Panc1 (cell line): ENCODE data around the gene OFD1.

Experiments used
- POLR2AphosphoS5 ChIP-seq: IDR thresholded peaks from 2 replicates; pipeline ENCODE4 v1.6.1; 2012; ENCODE audit warnings: mild to moderate bottlenecking, low read depth, low read length, moderate library complexity
- SIN3A ChIP-seq: IDR thresholded peaks from 2 replicates; pipeline ENCODE4 v1.6.1; 2012; ENCODE audit warnings: low read depth, mild to moderate bottlenecking, low read length, moderate library complexity, borderline replicate concordance; ENCODE audit not compliant: insufficient read depth
- TF ChIP-seq, protein P1 (sequence below): fragments of 450-650 bp; IDR thresholded peaks from 2 replicates; pipeline ENCODE4 v1.5.1; 2017; ENCODE audit warnings: mild to moderate bottlenecking
- TF ChIP-seq, protein P2 (sequence below), 2 experiments: IDR thresholded peaks; 2 replicates each; pipeline ENCODE4 v1.6.1; 2011 to 2012; ENCODE audit warnings: low read depth in 2 of 2, control low read depth in 1 of 2, low read length in 1 of 2, mild to moderate bottlenecking in 1 of 2, moderate library complexity in 1 of 2; ENCODE audit not compliant: insufficient read depth in 1 of 2

DNA sequence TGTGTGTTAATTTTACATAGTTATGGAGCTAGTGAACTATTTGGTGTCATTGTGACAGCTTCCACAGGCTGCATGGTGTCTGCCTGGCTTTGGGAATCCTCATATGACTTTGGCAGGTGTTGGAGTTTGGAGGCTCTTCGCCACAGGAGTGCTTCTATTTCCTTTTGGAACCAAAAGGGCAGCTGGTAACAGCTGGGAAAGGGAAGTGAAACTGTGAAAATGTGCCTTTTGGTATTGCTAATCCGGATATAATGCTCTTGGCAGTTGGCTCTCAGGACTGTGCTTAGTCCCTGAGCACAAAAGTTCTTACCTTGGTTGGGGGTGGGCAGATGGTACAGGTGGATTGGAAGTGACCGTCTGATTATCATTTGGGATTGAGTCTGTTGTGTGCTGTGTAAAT, 18.1 kb downstream of the OFD1 start:
- TF ChIP-seq, protein P1, sequence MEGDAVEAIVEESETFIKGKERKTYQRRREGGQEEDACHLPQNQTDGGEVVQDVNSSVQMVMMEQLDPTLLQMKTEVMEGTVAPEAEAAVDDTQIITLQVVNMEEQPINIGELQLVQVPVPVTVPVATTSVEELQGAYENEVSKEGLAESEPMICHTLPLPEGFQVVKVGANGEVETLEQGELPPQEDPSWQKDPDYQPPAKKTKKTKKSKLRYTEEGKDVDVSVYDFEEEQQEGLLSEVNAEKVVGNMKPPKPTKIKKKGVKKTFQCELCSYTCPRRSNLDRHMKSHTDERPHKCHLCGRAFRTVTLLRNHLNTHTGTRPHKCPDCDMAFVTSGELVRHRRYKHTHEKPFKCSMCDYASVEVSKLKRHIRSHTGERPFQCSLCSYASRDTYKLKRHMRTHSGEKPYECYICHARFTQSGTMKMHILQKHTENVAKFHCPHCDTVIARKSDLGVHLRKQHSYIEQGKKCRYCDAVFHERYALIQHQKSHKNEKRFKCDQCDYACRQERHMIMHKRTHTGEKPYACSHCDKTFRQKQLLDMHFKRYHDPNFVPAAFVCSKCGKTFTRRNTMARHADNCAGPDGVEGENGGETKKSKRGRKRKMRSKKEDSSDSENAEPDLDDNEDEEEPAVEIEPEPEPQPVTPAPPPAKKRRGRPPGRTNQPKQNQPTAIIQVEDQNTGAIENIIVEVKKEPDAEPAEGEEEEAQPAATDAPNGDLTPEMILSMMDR, result no peak
- TF ChIP-seq POLR2AphosphoS5 (no peak), SIN3A (no peak)
- TF ChIP-seq, protein P2, sequence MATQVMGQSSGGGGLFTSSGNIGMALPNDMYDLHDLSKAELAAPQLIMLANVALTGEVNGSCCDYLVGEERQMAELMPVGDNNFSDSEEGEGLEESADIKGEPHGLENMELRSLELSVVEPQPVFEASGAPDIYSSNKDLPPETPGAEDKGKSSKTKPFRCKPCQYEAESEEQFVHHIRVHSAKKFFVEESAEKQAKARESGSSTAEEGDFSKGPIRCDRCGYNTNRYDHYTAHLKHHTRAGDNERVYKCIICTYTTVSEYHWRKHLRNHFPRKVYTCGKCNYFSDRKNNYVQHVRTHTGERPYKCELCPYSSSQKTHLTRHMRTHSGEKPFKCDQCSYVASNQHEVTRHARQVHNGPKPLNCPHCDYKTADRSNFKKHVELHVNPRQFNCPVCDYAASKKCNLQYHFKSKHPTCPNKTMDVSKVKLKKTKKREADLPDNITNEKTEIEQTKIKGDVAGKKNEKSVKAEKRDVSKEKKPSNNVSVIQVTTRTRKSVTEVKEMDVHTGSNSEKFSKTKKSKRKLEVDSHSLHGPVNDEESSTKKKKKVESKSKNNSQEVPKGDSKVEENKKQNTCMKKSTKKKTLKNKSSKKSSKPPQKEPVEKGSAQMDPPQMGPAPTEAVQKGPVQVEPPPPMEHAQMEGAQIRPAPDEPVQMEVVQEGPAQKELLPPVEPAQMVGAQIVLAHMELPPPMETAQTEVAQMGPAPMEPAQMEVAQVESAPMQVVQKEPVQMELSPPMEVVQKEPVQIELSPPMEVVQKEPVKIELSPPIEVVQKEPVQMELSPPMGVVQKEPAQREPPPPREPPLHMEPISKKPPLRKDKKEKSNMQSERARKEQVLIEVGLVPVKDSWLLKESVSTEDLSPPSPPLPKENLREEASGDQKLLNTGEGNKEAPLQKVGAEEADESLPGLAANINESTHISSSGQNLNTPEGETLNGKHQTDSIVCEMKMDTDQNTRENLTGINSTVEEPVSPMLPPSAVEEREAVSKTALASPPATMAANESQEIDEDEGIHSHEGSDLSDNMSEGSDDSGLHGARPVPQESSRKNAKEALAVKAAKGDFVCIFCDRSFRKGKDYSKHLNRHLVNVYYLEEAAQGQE (IDR thresholded peaks at IDR 0.05; ENCODE audit: insufficient read depth in 1 of 2, low read depth in 2 of 2, low read length in 1 of 2), result no peak
